HL-60 (cell line): ENCODE measurements around the gene CHL1.

Experiments used
- DNase-seq, 2 experiments: peaks; one replicate each; pipeline ENCODE4 v3.0.0-alpha.2; 2010 to 2020; ENCODE audit warnings: low read depth in 1 of 2, low spot score in 1 of 2
- H3K27ac ChIP-seq: fragments of 250-450 bp; sonication (Bioruptor Pico); replicated peaks from 2 replicates; pipeline ENCODE4 v1.5.1; 2020; ENCODE audit warnings: mild to moderate bottlenecking, moderate library complexity
- H3K27me3 ChIP-seq: fragments of 250-450 bp; sonication (Bioruptor Pico); 2 replicates; pipeline ENCODE4 v1.5.1; 2021; ENCODE audit warnings: mild to moderate bottlenecking, moderate library complexity; ENCODE audit not compliant: insufficient read depth, poor library complexity, severe bottlenecking
- H3K4me3 ChIP-seq: replicated peaks from 2 replicates; pipeline ENCODE4 v1.5.1; 2011; ENCODE audit warnings: mild to moderate bottlenecking, control low read depth, low read length; ENCODE audit not compliant: insufficient read depth
- CTCF ChIP-seq: IDR thresholded peaks from one replicate; pipeline ENCODE4 v1.5.1; 2011; ENCODE audit warnings: low read length, control low read depth, inconsistent platforms; ENCODE audit not compliant: insufficient read depth
- GABPA ChIP-seq: IDR thresholded peaks from 2 replicates; pipeline ENCODE4 v1.6.1; 2012; ENCODE audit warnings: low read depth
- POLR2AphosphoS5 ChIP-seq: IDR thresholded peaks from 2 replicates; pipeline ENCODE4 v1.6.1; 2012; ENCODE audit warnings: low read depth
- REST ChIP-seq: IDR thresholded peaks from 2 replicates; pipeline ENCODE4 v1.6.1; 2012; ENCODE audit warnings: low read depth; ENCODE audit not compliant: insufficient replicate concordance
- SPI1 ChIP-seq: IDR thresholded peaks from 2 replicates; pipeline ENCODE4 v1.6.1; 2012; ENCODE audit warnings: low read depth, mild to moderate bottlenecking, borderline replicate concordance

Gene CHL1

GRCh38 chr3:166071-166470 is 30.5 kb upstream of the CHL1 start:
- Histone ChIP-seq H3K4me3 (no peak overlapping the region), H3K27me3 (no peaks in the 10 kb centered on the region), H3K27ac (no peak overlapping the region)
- no peak for TF ChIP-seq REST
- no peak for TF ChIP-seq CTCF
- TF ChIP-seq GABPA = no peak
- no peak for DNase-seq

GRCh38 chr3:166799-167198 is 29.8 kb upstream of the CHL1 start:
- no peak for DNase-seq
- no peaks in the 10 kb centered on the region for H3K27me3 ChIP-seq
- H3K4me3 ChIP-seq = no peak overlapping the region
- no peak overlapping the region for H3K27ac ChIP-seq
- no peak for TF ChIP-seq CTCF
- TF ChIP-seq GABPA = no peak
- no peak for TF ChIP-seq POLR2AphosphoS5
- no peak for TF ChIP-seq SPI1

GRCh38 chr3:173886-174285 is 22.7 kb upstream of the CHL1 start:
- no peak for DNase-seq
- Histone ChIP-seq H3K27me3 (no peaks in the 10 kb centered on the region), H3K4me3 (no peak overlapping the region), H3K27ac (no peak overlapping the region)
- TF ChIP-seq POLR2AphosphoS5 (no peak), REST (no peak), CTCF (no peak), SPI1 (no peak), GABPA (no peak)

GRCh38 chr3:184976-185375 is 11.6 kb upstream of the CHL1 start:
- no peaks in the 10 kb centered on the region for H3K27me3 ChIP-seq
- TF ChIP-seq REST (no peak), POLR2AphosphoS5 (no peak), CTCF (no peak), SPI1 (no peak), GABPA (no peak)
- no peak for DNase-seq
- no peak overlapping the region for H3K4me3 ChIP-seq
- H3K27ac ChIP-seq = no peak overlapping the region
